GM23338 (cell line): Measurements from ENCODE around the gene UBFD1. TPM values are rescaled to one million over a fixed set of nuclear protein-coding genes. Genes with fewer than 3 reads are reported as not detected.

Experiments
- ATAC-seq: fragments of 200-7000 bp; cut with Tn5 transposase; 3 replicates; pipeline ENCODE4 v1.9.1; 2020
- DNase-seq: peaks from one replicate; pipeline ENCODE4 v3.0.0-alpha.2; 2015; ENCODE audit warnings: low spot score
- H2AFZ ChIP-seq: fragments of 200-600 bp; sonication (generic); 2 replicates; pipeline ENCODE4 v1.8.0; 2016; ENCODE audit warnings: antibody characterized with exemption, mild to moderate bottlenecking, moderate library complexity
- H3F3A ChIP-seq: fragments of 200-600 bp; sonication (generic); replicated peaks from 2 replicates; pipeline ENCODE4 v1.8.0; 2017; ENCODE audit warnings: antibody characterized with exemption, mixed run types, low read depth
- H3K27ac ChIP-seq: fragments of 200-600 bp; sonication (generic); 2 replicates; pipeline ENCODE4 v1.6.1; 2016; ENCODE audit warnings: low read depth
- H3K27me3 ChIP-seq: fragments of 200-600 bp; sonication (generic); 2 replicates; pipeline ENCODE4 v1.8.0; 2016; ENCODE audit warnings: mild to moderate bottlenecking, mixed run types, moderate library complexity; ENCODE audit not compliant: insufficient read depth
- H3K36me3 ChIP-seq: fragments of 200-600 bp; sonication (generic); 2 replicates; pipeline ENCODE4 v1.8.0; 2016; ENCODE audit warnings: mild to moderate bottlenecking; ENCODE audit not compliant: insufficient read depth
- H3K4me1 ChIP-seq: fragments of 200-600 bp; sonication (generic); 2 replicates; pipeline ENCODE4 v1.8.0; 2016; ENCODE audit warnings: mild to moderate bottlenecking, moderate library complexity; ENCODE audit not compliant: insufficient read depth
- H3K4me2 ChIP-seq: fragments of 200-600 bp; sonication (generic); 2 replicates; pipeline ENCODE4 v1.7.1; 2017; ENCODE audit warnings: mixed run types
- H3K4me3 ChIP-seq: fragments of 200-600 bp; sonication (generic); 2 replicates; pipeline ENCODE4 v1.6.1; 2016; ENCODE audit warnings: mixed run types
- H3K79me2 ChIP-seq: fragments of 200-600 bp; sonication (generic); replicated peaks from 2 replicates; pipeline ENCODE4 v1.8.0; 2017; ENCODE audit warnings: mild to moderate bottlenecking; ENCODE audit not compliant: insufficient read depth
- H3K9me2 ChIP-seq: fragments of 200-600 bp; sonication (generic); 2 replicates; pipeline ENCODE4 v1.8.0; 2017; ENCODE audit not compliant: insufficient read depth
- H4K20me1 ChIP-seq: fragments of 200-600 bp; sonication (generic); replicated peaks from 2 replicates; pipeline ENCODE4 v1.8.0; 2017; ENCODE audit warnings: mild to moderate bottlenecking; ENCODE audit not compliant: insufficient read depth
- H3K27ac Mint-ChIP-seq: 2 replicates; pipeline ENCODE4 v1.8.0; 2020; ENCODE audit warnings: inconsistent platforms, mild to moderate bottlenecking, moderate library complexity, mixed read lengths
- H3K27me3 Mint-ChIP-seq: 3 replicates; pipeline ENCODE4 v1.8.0; 2022; ENCODE audit warnings: low read depth, mild to moderate bottlenecking, moderate library complexity, mixed read lengths, inconsistent platforms; ENCODE audit not compliant: insufficient read depth, poor library complexity
- H3K36me3 Mint-ChIP-seq: 3 replicates; pipeline ENCODE4 v1.8.0; 2021; ENCODE audit warnings: low read depth, mild to moderate bottlenecking, inconsistent platforms, moderate library complexity, mixed read lengths
- H3K4me1 Mint-ChIP-seq: 3 replicates; pipeline ENCODE4 v1.8.0; 2020; ENCODE audit warnings: mild to moderate bottlenecking, inconsistent platforms, mixed read lengths
- H3K4me3 Mint-ChIP-seq: 3 replicates; pipeline ENCODE4 v1.8.0; 2021; ENCODE audit warnings: moderate library complexity, mild to moderate bottlenecking, inconsistent platforms, mixed read lengths
- H3K9me3 Mint-ChIP-seq: 3 replicates; pipeline ENCODE4 v1.8.0; 2020; ENCODE audit warnings: moderate library complexity, mild to moderate bottlenecking, inconsistent platforms, mixed read lengths
- CREB1 ChIP-seq: fragments of 250-450 bp; sonication (Bioruptor Pico); IDR thresholded peaks from 2 replicates; pipeline ENCODE4 v1.5.0; 2020; ENCODE audit warnings: low read depth, mild to moderate bottlenecking, moderate library complexity
- CTCF ChIP-seq, 2 experiments: fragments of 200-600 bp in 1 of 2; sonication (generic) in 1 of 2; conservative IDR thresholded peaks; 2 replicates each; pipeline versions ENCODE4 v1.5.1 to v1.6.1; 2016 to 2017; ENCODE audit warnings: antibody characterized with exemption in 2 of 2, low read depth in 2 of 2, mild to moderate bottlenecking in 2 of 2, moderate library complexity in 1 of 2
- EZH2 ChIP-seq: fragments of 200-600 bp; sonication (generic); IDR thresholded peaks from one replicate; pipeline ENCODE4 v1.8.0; 2017; ENCODE audit warnings: antibody characterized with exemption, mild to moderate bottlenecking, low read depth; ENCODE audit not compliant: unreplicated experiment
- JUNB ChIP-seq: IDR thresholded peaks from one replicate; pipeline ENCODE4 v1.6.1; 2016; ENCODE audit warnings: antibody characterized with exemption; ENCODE audit not compliant: unreplicated experiment
- POLR2AphosphoS5 ChIP-seq: IDR thresholded peaks from 2 replicates; pipeline ENCODE4 v1.6.1; 2016; ENCODE audit warnings: antibody characterized with exemption, low read depth
- REST ChIP-seq: IDR thresholded peaks from one replicate; pipeline ENCODE4 v1.6.1; 2018; ENCODE audit warnings: antibody characterized with exemption; ENCODE audit not compliant: unreplicated experiment
- STAT1 ChIP-seq: IDR thresholded peaks from one replicate; pipeline ENCODE4 v1.6.1; 2016; ENCODE audit warnings: antibody characterized with exemption; ENCODE audit not compliant: unreplicated experiment
- ZNF114 ChIP-seq: fragments of 250-450 bp; sonication (Bioruptor Pico); IDR thresholded peaks from 2 replicates; pipeline ENCODE4 v1.5.0; 2020; ENCODE audit warnings: mild to moderate bottlenecking, moderate library complexity
- ZNF462 ChIP-seq: fragments of 250-450 bp; sonication (Bioruptor Pico); IDR thresholded peaks from 2 replicates; pipeline ENCODE4 v1.5.0; 2020; ENCODE audit warnings: mild to moderate bottlenecking, moderate library complexity
- polyA plus RNA-seq: library from polyadenylated mRNA; unstranded; fragments of >200 nt; fragmentation: Nextera tagmentation; extraction: Ambion mirVana; gene quantifications from 2 replicates; pipeline ENCODE4 v1.2.1, GENCODE V29; 2016
- total RNA-seq: library from RNA; depleted of rRNA; stranded (reverse); fragments of >200 nt; shearing (Covaris generic); gene quantifications from 2 replicates; pipeline ENCODE4 v1.2.3, GENCODE V29; 2014

UBFD1 gene
- total and polyA plus RNA-seq, 2 experiments from 2014 or later: 28.5 to 249 TPM

GRCh38 chr16:23561586-23561985 is 4.1 kb downstream of the UBFD1 start:
- Mint-ChIP-seq H3K4me3 (no peak overlapping the region), H3K36me3 (peaks cover 72% of the 10 kb centered on the region), H3K9me3 (peaks cover 3% of the 10 kb centered on the region; the same call in 1 of the 3 replicates), H3K27ac (no peak overlapping the region), H3K4me1 (peaks cover 7% of the 10 kb centered on the region; the same call in 1 of the 3 replicates), H3K27me3 (peaks cover 9% of the 10 kb centered on the region)
- peak overlapping the region; percentile 59; the same call in 1 of the 2 replicates for H3K27ac ChIP-seq
- ATAC-seq (no peak), DNase-seq (peak; percentile 31)
- H2AFZ ChIP-seq: no peak overlapping the region
- no peak overlapping the region for H3K4me2 ChIP-seq
- peaks cover 59% of the 10 kb centered on the region for H3K36me3 ChIP-seq
- H3K4me3 ChIP-seq: no peak overlapping the region
- H4K20me1 ChIP-seq: peaks cover 25% of the 10 kb centered on the region
- no peak for TF ChIP-seq REST
- peak in 1 of 2 experiments; percentile 21; a peak in 1 of 4 replicates for TF ChIP-seq CTCF (conservative IDR thresholded peaks at IDR 0.05; ENCODE audit: low read depth in 2 of 2)
- H3K27me3 ChIP-seq: no peaks in the 10 kb centered on the region
- H3F3A ChIP-seq: peaks cover 13% of the 10 kb centered on the region
- peaks cover 58% of the 10 kb centered on the region for H3K79me2 ChIP-seq
- peaks cover 8% of the 10 kb centered on the region; the same call in 1 of the 2 replicates for H3K4me1 ChIP-seq
- no peaks in the 10 kb centered on the region for H3K9me2 ChIP-seq

- peaks cover 54% of the 10 kb centered on the region for H3K79me2 ChIP-seq
- peaks cover 3% of the 10 kb centered on the region for H3K27me3 Mint-ChIP-seq
- no peaks in the 10 kb centered on the region for H3K9me2 ChIP-seq
- DNase-seq: no peak
- H3K4me3 ChIP-seq: no peak overlapping the region
- H3F3A ChIP-seq: peaks cover 11% of the 10 kb centered on the region; the same call in 1 of the 2 replicates
- no peak overlapping the region for H2AFZ ChIP-seq
- H3K36me3 Mint-ChIP-seq: peaks cover 77% of the 10 kb centered on the region
- no peaks in the 10 kb centered on the region for H3K9me3 Mint-ChIP-seq
- peaks cover 25% of the 10 kb centered on the region for H4K20me1 ChIP-seq
- no peak overlapping the region for H3K4me3 Mint-ChIP-seq
- no peak for ATAC-seq
- H3K4me1 ChIP-seq: peaks cover 8% of the 10 kb centered on the region; the same call in 1 of the 2 replicates
- H3K27me3 ChIP-seq: no peaks in the 10 kb centered on the region
- peaks cover 5% of the 10 kb centered on the region; the same call in 1 of the 3 replicates for H3K4me1 Mint-ChIP-seq
- H3K4me2 ChIP-seq: no peak overlapping the region
- no peak overlapping the region for H3K27ac ChIP-seq
- H3K36me3 ChIP-seq: peaks cover 63% of the 10 kb centered on the region
- H3K27ac Mint-ChIP-seq: no peak overlapping the region
- TF ChIP-seq STAT1: no peak
- no peak for TF ChIP-seq JUNB
- TF ChIP-seq ZNF114 (CRISPR knock-in tag): no peak
- no peak for TF ChIP-seq ZNF462 (CRISPR knock-in tag)
- no peak for TF ChIP-seq EZH2
- TF ChIP-seq CREB1 (CRISPR knock-in tag): no peak
- no peak for TF ChIP-seq POLR2AphosphoS5
Observed at GRCh38 chr16:23562505-23562904, 5.0 kb downstream of the UBFD1 start.
